NCI-H2081 (cell line): Measurements from ENCODE around the gene CCDC73.
A peak's percentile ranks its signal among the peaks of the same experiment; 100 is the strongest.

ENCODE experiments used
- DNase-seq, 2 experiments: peaks; one replicate each; lab custom pipeline; 2025; lab: John Stamatoyannopoulos, UW

Gene CCDC73

GRCh38 chr11:32586576-32587190, 207.8 kb downstream of the CCDC73 start:
- DNase-seq: no peak

- no peak for DNase-seq
These were observed 209.5 kb downstream of the CCDC73 start for GRCh38 chr11:32584921-32585320.

- peak; percentile 95 to 96 for DNase-seq
These were observed 210.8 kb downstream of the CCDC73 start, which contains the start of gene EIF3M for GRCh38 chr11:32583459-32584271. EIF3M (plus strand) TSS chr11:32583831; CDS start chr11:32583888, 57 bp downstream.

- no peak for DNase-seq
These were observed 212.9 kb downstream of the CCDC73 start for GRCh38 chr11:32581556-32581955.

GRCh38 chr11:32580967-32581366, 213.5 kb downstream of the CCDC73 start:
- DNase-seq: no peak

GRCh38 chr11:32576456-32576855, 218.0 kb downstream of the CCDC73 start:
- DNase-seq: no peak

- DNase-seq: no peak
These were observed 219.4 kb downstream of the CCDC73 start for GRCh38 chr11:32575070-32575469.

GRCh38 chr11:32574421-32574820, 220.0 kb downstream of the CCDC73 start:
- DNase-seq: no peak

GRCh38 chr11:32573228-32573627, 221.2 kb downstream of the CCDC73 start:
- DNase-seq: no peak

GRCh38 chr11:32571039-32571438, 223.4 kb downstream of the CCDC73 start:
- no peak for DNase-seq

- no peak for DNase-seq
These were observed 225.1 kb downstream of the CCDC73 start for GRCh38 chr11:32569313-32569881.

GRCh38 chr11:32567154-32567553, 227.3 kb downstream of the CCDC73 start:
- no peak for DNase-seq

- DNase-seq: no peak
These were observed 227.9 kb downstream of the CCDC73 start for GRCh38 chr11:32566517-32566916.

- no peak for DNase-seq
These were observed 230.9 kb downstream of the CCDC73 start for GRCh38 chr11:32563600-32563959.

- no peak for DNase-seq
These were observed 231.4 kb downstream of the CCDC73 start for GRCh38 chr11:32562839-32563599.

- no peak for DNase-seq
These were observed 232.6 kb downstream of the CCDC73 start for GRCh38 chr11:32561835-32562234.

- no peak for DNase-seq
These were observed 238.6 kb downstream of the CCDC73 start for GRCh38 chr11:32555895-32556294.

- DNase-seq: no peak
These were observed 239.4 kb downstream of the CCDC73 start for GRCh38 chr11:32555091-32555490.
